Measurements from ENCODE around the gene RPS6KL1.

DNA sequence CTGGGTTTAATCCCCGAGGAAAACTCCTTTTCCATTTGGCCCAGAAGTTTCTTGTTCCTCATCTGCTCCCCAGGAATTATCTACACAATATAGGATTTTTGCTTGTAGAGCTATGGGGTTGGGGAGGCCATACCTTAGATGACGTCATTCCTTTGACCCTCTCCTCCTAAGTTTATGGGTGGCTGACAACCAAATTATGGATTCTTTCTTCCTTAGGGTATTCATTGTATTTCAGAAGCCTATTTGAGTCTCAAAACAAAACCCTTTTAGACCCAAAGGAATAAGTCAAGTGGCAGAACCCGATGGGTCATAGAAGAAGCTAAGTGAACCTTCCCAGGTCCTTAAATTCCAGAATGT is 61.3 kb downstream of the RPS6KL1 start:
- TF ChIP-seq CTCF (IDR thresholded peaks at IDR 0.05) (no peak), EZH2 (IDR thresholded peaks at IDR 0.05) (no peak), EZH2phosphoT487 (IDR thresholded peaks at IDR 0.05) (no peak)

All from neural progenitor cell (in vitro differentiated cells).